ENCODE measurements around the gene WFIKKN1. TPM values are rescaled to one million over a fixed set of nuclear protein-coding genes. Genes with fewer than 3 reads are reported as not detected.

Gene WFIKKN1
- total RNA-seq, 2 experiments from 2014 or later, result 0.74 to 1.1 TPM

DNA sequence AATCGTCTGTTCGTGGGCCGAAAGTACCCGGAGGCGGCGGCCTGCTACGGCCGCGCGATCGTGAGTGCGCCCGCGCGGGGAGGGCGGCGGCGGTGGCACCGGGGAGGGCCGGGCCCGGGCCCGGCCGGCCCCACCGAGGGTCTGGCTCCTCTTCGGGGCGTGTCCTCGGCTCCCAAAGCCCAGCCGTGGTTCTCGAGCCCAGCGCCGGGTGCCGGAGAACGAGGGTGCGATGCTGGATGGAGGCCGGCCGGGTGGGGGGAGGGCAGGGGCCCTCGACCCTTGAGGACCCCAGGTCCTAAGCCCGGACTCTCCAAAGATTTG lies 49.8 kb downstream of the WFIKKN1 start:
- Mint-ChIP-seq H3K27ac (peak overlapping the region; percentile 47), H3K4me3 (peak overlapping the region; percentile 76), H3K27me3 (no peaks in the 10 kb centered on the region), H3K36me3 (ENCODE audit: low read depth) (peaks cover 24% of the 10 kb centered on the region), H3K9me3 (ENCODE audit: low read depth) (no peaks in the 10 kb centered on the region), H3K4me1 (peaks cover 35% of the 10 kb centered on the region)
- POLR2A ChIA-PET, result no interaction called here
- DNase-seq (no peak), ATAC-seq (no peak)
- CTCF ChIA-PET, result interaction anchor here (1.0 kb wide), 1 partner anchor 37 kb away, joined by 4 read pairs; no protein-coding TSS in a partner anchor
- intact Hi-C loops (cut with DNase I, micrococcal nuclease), result loop anchor here (1.0 to 5.0 kb wide), 12 partner anchors 10 to 1092 kb away; partner anchors contain the start of genes METTL26 (in 2 of the 2), ANTKMT (in 1 of the 2), CAPN15 (in 1 of the 2) and CHTF18 (in 1 of the 2)

- H3K27me3 Mint-ChIP-seq, result no peaks in the 10 kb centered on the region
- peaks cover 28% of the 10 kb centered on the region for H3K36me3 Mint-ChIP-seq (ENCODE audit: low read depth)
- peak; percentile 40 for DNase-seq
- ChIA-PET POLR2A (no interaction called here), CTCF (interaction anchor here (0.6 to 1.0 kb wide), 2 partner anchors 38 to 59 kb away, joined by 4 read pairs; no protein-coding TSS in a partner anchor)
- peak overlapping the region; percentile 47 for H3K27ac Mint-ChIP-seq
- no peaks in the 10 kb centered on the region for H3K9me3 Mint-ChIP-seq (ENCODE audit: low read depth)
- H3K4me3 Mint-ChIP-seq, result peak overlapping the region; percentile 76
- peaks cover 36% of the 10 kb centered on the region for H3K4me1 Mint-ChIP-seq
- ATAC-seq, result no peak
- intact Hi-C loops (cut with DNase I, micrococcal nuclease), result loop anchor here (1.0 to 5.0 kb wide), 12 partner anchors 9 to 1091 kb away; partner anchors contain the start of genes METTL26 (in 2 of the 2), ANTKMT (in 1 of the 2), CAPN15 (in 1 of the 2) and CHTF18 (in 1 of the 2)
These were observed 50.4 kb downstream of the WFIKKN1 start for GRCh38 chr16:680967-681745.

- no peaks in the 10 kb centered on the region for H3K27me3 Mint-ChIP-seq
- H3K4me3 Mint-ChIP-seq, result peak overlapping the region; percentile 76
- H3K27ac Mint-ChIP-seq, result peak overlapping the region; percentile 26
- intact Hi-C loops (cut with DNase I, micrococcal nuclease), result loop anchor here (5.0 kb wide), 7 partner anchors 40 to 1090 kb away; partner anchors contain the start of genes ANTKMT (in 1 of the 2), CAPN15 (in 1 of the 2), DECR2 (in 1 of the 2) and EME2 (in 1 of the 2)
- POLR2A ChIA-PET, result no interaction called here
- H3K4me1 Mint-ChIP-seq, result peaks cover 34% of the 10 kb centered on the region
- CTCF ChIA-PET, result interaction anchor here (0.6 to 1.0 kb wide), 2 partner anchors 39 to 60 kb away, joined by 4 read pairs; no protein-coding TSS in a partner anchor
- DNase-seq (no peak), ATAC-seq (no peak)
- H3K36me3 Mint-ChIP-seq (ENCODE audit: low read depth), result peaks cover 32% of the 10 kb centered on the region
- H3K9me3 Mint-ChIP-seq (ENCODE audit: low read depth), result no peaks in the 10 kb centered on the region
These were observed 51.1 kb downstream of the WFIKKN1 start for GRCh38 chr16:681746-682427.

DNA sequence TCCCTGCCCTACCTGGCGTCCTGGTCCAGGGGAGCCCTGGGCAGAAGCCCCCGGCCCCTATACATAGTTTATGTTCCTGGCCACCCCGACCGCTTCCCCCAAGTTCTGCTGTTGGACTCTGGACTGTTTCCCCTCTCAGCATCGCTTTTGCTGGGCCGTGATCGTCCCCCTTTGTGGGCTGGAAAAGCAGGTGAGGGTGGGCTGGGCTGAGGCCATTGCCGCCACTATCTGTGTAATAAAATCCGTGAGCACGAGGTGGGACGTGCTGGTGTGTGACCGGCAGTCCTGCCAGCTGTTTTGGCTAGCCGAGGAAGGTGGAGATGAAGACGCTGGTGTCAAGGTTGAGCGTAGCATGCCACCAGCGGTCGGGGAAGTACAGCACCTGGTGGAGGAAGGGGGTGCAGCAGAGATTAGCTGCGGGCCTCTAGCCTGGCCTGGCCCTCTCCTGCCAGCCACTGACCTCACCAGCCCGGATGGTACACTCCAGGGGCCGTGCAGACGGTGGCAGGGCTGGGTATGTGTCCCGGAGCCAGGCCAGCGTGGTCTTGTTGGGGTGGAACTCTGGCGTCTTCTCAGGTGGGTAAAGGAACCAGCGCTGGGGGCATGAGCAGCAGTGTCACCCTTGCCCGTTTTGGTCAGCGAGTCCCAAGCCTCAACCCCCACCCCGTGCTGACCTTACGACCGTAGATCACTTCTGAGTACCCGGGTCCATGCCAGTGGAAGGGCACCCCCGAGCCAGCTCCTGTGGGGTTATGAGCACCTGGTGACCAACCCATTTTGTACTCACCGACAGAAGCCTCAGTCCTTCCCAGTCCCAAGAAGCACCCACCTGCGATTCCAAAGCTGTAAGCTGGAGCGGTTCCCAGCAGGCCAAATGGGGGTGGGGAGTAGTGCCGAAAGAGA lies 52.0 kb downstream of the WFIKKN1 start:
- Mint-ChIP-seq H3K36me3 (ENCODE audit: low read depth) (peaks cover 32% of the 10 kb centered on the region), H3K9me3 (ENCODE audit: low read depth) (no peaks in the 10 kb centered on the region), H3K4me3 (peak overlapping the region; percentile 76), H3K4me1 (peaks cover 34% of the 10 kb centered on the region), H3K27ac (peak overlapping the region; percentile 58), H3K27me3 (no peaks in the 10 kb centered on the region)
- intact Hi-C loops (cut with DNase I, micrococcal nuclease), result loop anchor here (5.0 kb wide), 7 partner anchors 40 to 1090 kb away; partner anchors contain the start of genes ANTKMT (in 1 of the 2), CAPN15 (in 1 of the 2), DECR2 (in 1 of the 2) and EME2 (in 1 of the 2)
- DNase-seq (no peak), ATAC-seq (no peak)
- CTCF ChIA-PET, result interaction anchor here (0.6 kb wide), 1 partner anchor 195 kb away, joined by 4 read pairs; no protein-coding TSS in a partner anchor
- POLR2A ChIA-PET, result no interaction called here

DNA sequence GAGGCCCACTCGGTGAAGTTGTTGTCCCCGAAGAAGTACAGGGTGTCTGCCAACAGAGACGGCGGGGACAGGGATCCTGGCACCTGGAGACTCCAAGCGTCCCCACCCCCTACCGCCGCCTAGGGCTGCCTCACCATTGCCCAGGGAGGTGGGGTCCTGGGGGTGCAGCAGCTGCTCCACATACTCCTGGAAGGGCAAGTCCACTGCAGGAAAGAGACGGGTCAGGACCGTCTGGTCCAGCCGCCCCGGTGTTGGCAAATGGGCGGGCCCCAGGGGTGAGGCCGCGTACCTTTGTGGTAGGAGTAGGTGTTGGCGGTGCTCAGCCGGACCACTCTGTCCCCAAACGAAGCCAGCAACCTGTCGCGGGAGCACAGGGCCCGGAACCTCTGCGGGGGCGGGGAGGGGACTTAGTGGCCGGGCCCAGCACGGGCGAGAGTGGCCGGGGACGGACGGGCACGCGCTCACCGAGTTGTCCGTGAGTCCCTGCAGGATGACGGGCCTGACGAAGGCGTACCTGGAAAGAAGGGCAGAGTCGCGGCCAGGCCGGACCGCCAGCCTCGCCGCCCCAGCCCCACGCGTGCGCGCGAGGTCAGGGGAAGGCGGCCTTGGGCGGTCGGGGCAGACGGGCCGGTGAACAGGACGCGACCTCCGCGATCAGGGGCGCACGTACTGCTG lies 52.7 kb downstream of the WFIKKN1 start:
- Mint-ChIP-seq H3K36me3 (ENCODE audit: low read depth) (peaks cover 32% of the 10 kb centered on the region), H3K4me3 (peak overlapping the region; percentile 76), H3K4me1 (peaks cover 36% of the 10 kb centered on the region), H3K27ac (peak overlapping the region; percentile 58), H3K9me3 (ENCODE audit: low read depth) (no peaks in the 10 kb centered on the region), H3K27me3 (no peaks in the 10 kb centered on the region)
- DNase-seq (peak; percentile 41), ATAC-seq (no peak)
- ChIA-PET CTCF (interaction anchor here (0.6 to 1.0 kb wide), 3 partner anchors 29 to 258 kb away, joined by 3 to 4 read pairs (median 4); partner anchors contain the start of gene RAB11FIP3), POLR2A (no interaction called here)
- intact Hi-C loops (cut with DNase I, micrococcal nuclease), result loop anchor here (1.0 to 5.0 kb wide), 13 partner anchors 15 to 1089 kb away; partner anchors contain the start of genes ANTKMT (in 2 of the 2), METTL26 (in 2 of the 2), CAPN15 (in 1 of the 2) and CHTF18 (in 1 of the 2)

Other genes starting within 250 kb of the WFIKKN1 start
- gene PGAP6, start 249.0 kb upstream of the WFIKKN1 start, total RNA-seq, result 10 to 100 TPM; 22.9 to 40.8 TPM
- gene NME4, start 233.8 kb upstream of the WFIKKN1 start, total RNA-seq, result 10 to 100 TPM; 55.9 to 72.1 TPM
- 10 to 100 TPM; 11.5 to 13.0 TPM for gene DECR2, start 229.1 kb upstream of the WFIKKN1 start, total RNA-seq
- 10 to 100 TPM; 14.2 to 17.0 TPM for gene RAB11FIP3, start 205.3 kb upstream of the WFIKKN1 start, total RNA-seq
- 10 to 100 TPM; 64.7 to 69.7 TPM for gene CAPN15, start 103.3 kb upstream of the WFIKKN1 start, total RNA-seq
- not detected for gene PRR35, start 70.6 kb upstream of the WFIKKN1 start, total RNA-seq
- under 1 TPM; 0.19 to 0.87 TPM for gene NHLRC4, start 64.0 kb upstream of the WFIKKN1 start, total RNA-seq
- 10 to 100 TPM; 24.2 to 24.7 TPM for gene PIGQ, start 61.0 kb upstream of the WFIKKN1 start, total RNA-seq
- 1 to 10 TPM; 8.9 to 9.6 TPM for gene RAB40C, start 40.9 kb upstream of the WFIKKN1 start, total RNA-seq
- 100 to 1,000 TPM; 116 to 127 TPM for gene METTL26, start 5.3 kb downstream of the WFIKKN1 start, total RNA-seq
- gene MCRIP2, start 10.8 kb downstream of the WFIKKN1 start, total RNA-seq, result 10 to 100 TPM; 28.5 to 44.0 TPM
- 10 to 100 TPM; 43.6 to 55.9 TPM for gene WDR90, start 18.4 kb downstream of the WFIKKN1 start, total RNA-seq
- gene RHOT2, start 37.1 kb downstream of the WFIKKN1 start, total RNA-seq, result 100 to 1,000 TPM; 123 to 130 TPM
- gene RHBDL1, start 44.7 kb downstream of the WFIKKN1 start, total RNA-seq, result under 1 TPM; 0.40 to 0.59 TPM
- 10 to 100 TPM; 61.1 to 67.0 TPM for gene STUB1, start 49.4 kb downstream of the WFIKKN1 start, total RNA-seq
- 10 to 100 TPM; 26.1 to 31.4 TPM for gene JMJD8, start 53.3 kb downstream of the WFIKKN1 start, total RNA-seq
- gene WDR24, start 59.4 kb downstream of the WFIKKN1 start, total RNA-seq, result 10 to 100 TPM; 18.4 to 23.1 TPM
- gene FBXL16, start 74.8 kb downstream of the WFIKKN1 start, total RNA-seq, result 1 to 10 TPM; 6.1 to 6.8 TPM
- gene METRN, start 84.1 kb downstream of the WFIKKN1 start, total RNA-seq, result 10 to 100 TPM; 11.1 to 13.3 TPM
- 10 to 100 TPM; 13.3 to 27.0 TPM for gene ANTKMT, start 90.2 kb downstream of the WFIKKN1 start, total RNA-seq
- 1 to 10 TPM; 1.8 to 2.4 TPM for gene CCDC78, start 95.5 kb downstream of the WFIKKN1 start, total RNA-seq
- 10 to 100 TPM; 10.0 to 11.7 TPM for gene HAGHL, start 96.1 kb downstream of the WFIKKN1 start, total RNA-seq
- gene CIAO3, start 110.0 kb downstream of the WFIKKN1 start, total RNA-seq, result 10 to 100 TPM; 28.3 to 31.9 TPM
- gene MSLN, start 129.7 kb downstream of the WFIKKN1 start, total RNA-seq, result not detected
- 10 to 100 TPM; 16.3 to 17.5 TPM for gene RPUSD1, start 157.4 kb downstream of the WFIKKN1 start, total RNA-seq
- 100 to 1,000 TPM in 1 of 2 experiments, 10 to 100 TPM in 1; 82.2 to 105 TPM for gene CHTF18, start 157.6 kb downstream of the WFIKKN1 start, total RNA-seq
- gene GNG13, start 169.7 kb downstream of the WFIKKN1 start, total RNA-seq, result not detected